Esophagus muscularis mucosa (tissue), 4 donors: ENCODE results near the gene ITGB8. TPM values are rescaled to one million over a fixed set of nuclear protein-coding genes. Genes with fewer than 3 reads are reported as not detected.

Experiments
- DNase-seq: peaks from one replicate; pipeline ENCODE4 v3.0.0-alpha.2; 2017; ENCODE audit errors: extremely low spot score
- H3K27ac ChIP-seq, 4 donors: fragments of 200-600 bp; sonication (generic); replicated peaks in 1 of 4; 1 replicate in 3 of 4; 2 replicates in 1 of 4; pipeline ENCODE4 v1.5.1; 2016 to 2019; ENCODE audit warnings: mild to moderate bottlenecking in 1 of 4
- H3K27me3 ChIP-seq, 4 donors: fragments of 200-600 bp; sonication (generic); one replicate each; pipeline versions ENCODE4 v1.5.1 to v1.6.0; 2016 to 2019
- H3K36me3 ChIP-seq, 4 donors: fragments of 200-600 bp; sonication (generic); one replicate each; pipeline ENCODE4 v1.5.1; 2016 to 2019
- H3K4me1 ChIP-seq, 4 donors: fragments of 200-600 bp; sonication (generic); one replicate each; pipeline ENCODE4 v1.5.1; 2016 to 2019
- H3K4me3 ChIP-seq, 4 donors: fragments of 200-600 bp; sonication (generic); 1 replicate in 2 of 4; 2 replicates in 2 of 4; pipeline ENCODE4 v1.5.1; 2016 to 2019; ENCODE audit warnings: mild to moderate bottlenecking in 4 of 4, moderate library complexity in 1 of 4
- H3K9me3 ChIP-seq, 4 donors: fragments of 200-600 bp; sonication (generic); 1 replicate in 3 of 4; 2 replicates in 1 of 4; pipeline ENCODE4 v1.5.1; 2016 to 2019
- EP300 ChIP-seq: sonication (generic); formaldehyde crosslinking; IDR thresholded peaks from one replicate; pipeline ENCODE4 v1.6.1; 2017; ENCODE audit warnings: antibody characterized with exemption
- POLR2A ChIP-seq: fragments of 450-650 bp; IDR thresholded peaks from one replicate; pipeline ENCODE4 v1.6.1; 2017; ENCODE audit warnings: antibody characterized with exemption, moderate library complexity, mild to moderate bottlenecking, low read depth
- POLR2AphosphoS5 ChIP-seq, 2 donors: sonication (generic); formaldehyde crosslinking; IDR thresholded peaks; one replicate each; pipeline ENCODE4 v1.6.1; 2017; ENCODE audit warnings: antibody characterized with exemption in 2 of 2
- WGBS: methylation state at CpG from one replicate; pipeline ENCODE4 v1.1.5; 2018; 5-methylcytosine and 5-hydroxymethylcytosine counted together
- intact Hi-C: fragments of 100-400 bp; cut with DNase I; formaldehyde crosslinking; loops from one replicate; pipeline ENCODE4 v1.15.1; 2023
- total RNA-seq, 4 donors: library from RNA; depleted of rRNA; stranded (reverse); fragments of >200 nt; gene quantifications; one replicate each; pipeline versions ENCODE4 v1.1.0 to v1.2.1, GENCODE V29; 2016
- TF ChIP-seq, protein P1 (sequence below), 3 experiments: fragments of 200-600 bp in 2 of 3; fragments of 450-650 bp in 1 of 3; sonication (generic) in 2 of 3; IDR thresholded peaks; one replicate each; pipeline ENCODE4 v1.5.1; 2017 to 2019; ENCODE audit warnings: antibody characterized with exemption in 3 of 3, mild to moderate bottlenecking in 2 of 3, moderate library complexity in 1 of 3

The ITGB8 gene
- total RNA-seq, 4 donors from 2014 or later = 19.5 to 30.4 (median 21.5) TPM

GRCh38 chr7:20435305-20435704 is 104.6 kb downstream of the ITGB8 start:
- H3K27ac ChIP-seq = no peak overlapping the region
- WGBS = 67% methylated on average over 3 of the region's 3 CpGs
- intact Hi-C loops = no loop called here
- no peak for DNase-seq
- no peaks in the 10 kb centered on the region for H3K27me3 ChIP-seq
- H3K9me3 ChIP-seq = no peaks in the 10 kb centered on the region
- TF ChIP-seq POLR2AphosphoS5 (IDR thresholded peaks at IDR 0.05) (peak in 1 of 2 donors; percentile 38), EP300 (no peak)
- H3K36me3 ChIP-seq = no peaks in the 10 kb centered on the region
- no peak overlapping the region for H3K4me3 ChIP-seq
- peaks cover 0 to 9% (median 4%) of the 10 kb centered on the region in 4 donors for H3K4me1 ChIP-seq

GRCh38 chr7:20438248-20438647 is 107.5 kb downstream of the ITGB8 start:
- no peak for DNase-seq

DNA sequence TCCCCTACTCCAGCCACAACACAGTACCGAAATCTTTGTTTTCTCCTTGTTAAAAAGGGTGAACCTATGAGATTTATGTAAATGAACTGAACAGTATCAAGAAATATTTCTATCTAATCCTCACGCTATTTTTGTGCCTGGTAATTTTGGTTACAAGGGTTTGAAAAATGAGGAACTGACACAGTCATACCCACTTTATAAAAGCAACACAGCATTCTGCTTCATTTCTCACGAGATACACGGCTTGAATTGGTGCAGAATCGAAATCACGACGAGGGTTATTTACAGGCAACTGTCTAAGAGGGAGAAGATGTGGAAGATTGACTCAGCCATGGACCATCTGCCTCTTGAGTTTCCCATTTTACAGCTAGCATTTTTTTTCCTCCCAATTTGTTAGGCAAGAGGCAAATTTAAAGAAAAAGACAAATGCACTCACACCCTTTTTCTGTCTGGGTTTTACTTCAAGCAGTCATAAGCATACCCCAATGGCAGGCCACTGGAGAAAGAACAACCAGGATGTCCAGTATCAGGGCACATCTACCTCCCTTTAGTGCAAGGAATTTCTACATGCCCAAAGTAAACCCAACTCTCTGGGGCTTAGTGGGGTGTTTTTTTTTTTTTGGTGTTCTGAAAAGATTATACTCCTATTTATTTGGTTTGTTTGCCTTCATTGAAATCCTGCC is 108.1 kb downstream of the ITGB8 start:
- DNase-seq = no peak
- H3K4me1 ChIP-seq = peaks cover 0 to 14% (median 7%) of the 10 kb centered on the region in 4 donors
- no peaks in the 10 kb centered on the region for H3K36me3 ChIP-seq
- no peak overlapping the region for H3K4me3 ChIP-seq
- WGBS = 75% methylated on average over 7 of the region's 7 CpGs
- no peaks in the 10 kb centered on the region for H3K27me3 ChIP-seq
- H3K9me3 ChIP-seq = no peaks in the 10 kb centered on the region
- H3K27ac ChIP-seq = no peak overlapping the region
- TF ChIP-seq, protein P1, sequence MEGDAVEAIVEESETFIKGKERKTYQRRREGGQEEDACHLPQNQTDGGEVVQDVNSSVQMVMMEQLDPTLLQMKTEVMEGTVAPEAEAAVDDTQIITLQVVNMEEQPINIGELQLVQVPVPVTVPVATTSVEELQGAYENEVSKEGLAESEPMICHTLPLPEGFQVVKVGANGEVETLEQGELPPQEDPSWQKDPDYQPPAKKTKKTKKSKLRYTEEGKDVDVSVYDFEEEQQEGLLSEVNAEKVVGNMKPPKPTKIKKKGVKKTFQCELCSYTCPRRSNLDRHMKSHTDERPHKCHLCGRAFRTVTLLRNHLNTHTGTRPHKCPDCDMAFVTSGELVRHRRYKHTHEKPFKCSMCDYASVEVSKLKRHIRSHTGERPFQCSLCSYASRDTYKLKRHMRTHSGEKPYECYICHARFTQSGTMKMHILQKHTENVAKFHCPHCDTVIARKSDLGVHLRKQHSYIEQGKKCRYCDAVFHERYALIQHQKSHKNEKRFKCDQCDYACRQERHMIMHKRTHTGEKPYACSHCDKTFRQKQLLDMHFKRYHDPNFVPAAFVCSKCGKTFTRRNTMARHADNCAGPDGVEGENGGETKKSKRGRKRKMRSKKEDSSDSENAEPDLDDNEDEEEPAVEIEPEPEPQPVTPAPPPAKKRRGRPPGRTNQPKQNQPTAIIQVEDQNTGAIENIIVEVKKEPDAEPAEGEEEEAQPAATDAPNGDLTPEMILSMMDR (IDR thresholded peaks at IDR 0.05) = no peak
- TF ChIP-seq POLR2A = no peak
- intact Hi-C loops = no loop called here

More at GRCh38 chr7:20438248-20438647, 107.5 kb downstream of the ITGB8 start:
- peaks cover 0 to 9% (median 5%) of the 10 kb centered on the region in 4 donors for H3K4me1 ChIP-seq
- H3K27ac ChIP-seq = no peak overlapping the region
- TF ChIP-seq, protein P1 (IDR thresholded peaks at IDR 0.05) = no peak
- TF ChIP-seq EP300 = no peak
- H3K27me3 ChIP-seq = no peaks in the 10 kb centered on the region
- no peaks in the 10 kb centered on the region for H3K9me3 ChIP-seq
- intact Hi-C loops = no loop called here
- no peak overlapping the region for H3K4me3 ChIP-seq
- H3K36me3 ChIP-seq = no peaks in the 10 kb centered on the region

- Histone ChIP-seq H3K27me3 (no peaks in the 10 kb centered on the region), H3K9me3 (peaks cover 0 to 2% (median under 1%) of the 10 kb centered on the region in 4 donors), H3K27ac (no peak overlapping the region), H3K36me3 (no peaks in the 10 kb centered on the region), H3K4me3 (no peak overlapping the region), H3K4me1 (peaks cover 0 to 20% (median 10%) of the 10 kb centered on the region in 4 donors)
- DNase-seq = no peak
- WGBS = 90% methylated on average over 8 of the region's 10 CpGs
- intact Hi-C loops = no loop called here
- TF ChIP-seq, protein P1 (IDR thresholded peaks at IDR 0.05) = no peak
- no peak for TF ChIP-seq EP300
- TF ChIP-seq POLR2AphosphoS5 (IDR thresholded peaks at IDR 0.05) = no peak
Observed at GRCh38 chr7:20439416-20440185, 108.9 kb downstream of the ITGB8 start.

DNA sequence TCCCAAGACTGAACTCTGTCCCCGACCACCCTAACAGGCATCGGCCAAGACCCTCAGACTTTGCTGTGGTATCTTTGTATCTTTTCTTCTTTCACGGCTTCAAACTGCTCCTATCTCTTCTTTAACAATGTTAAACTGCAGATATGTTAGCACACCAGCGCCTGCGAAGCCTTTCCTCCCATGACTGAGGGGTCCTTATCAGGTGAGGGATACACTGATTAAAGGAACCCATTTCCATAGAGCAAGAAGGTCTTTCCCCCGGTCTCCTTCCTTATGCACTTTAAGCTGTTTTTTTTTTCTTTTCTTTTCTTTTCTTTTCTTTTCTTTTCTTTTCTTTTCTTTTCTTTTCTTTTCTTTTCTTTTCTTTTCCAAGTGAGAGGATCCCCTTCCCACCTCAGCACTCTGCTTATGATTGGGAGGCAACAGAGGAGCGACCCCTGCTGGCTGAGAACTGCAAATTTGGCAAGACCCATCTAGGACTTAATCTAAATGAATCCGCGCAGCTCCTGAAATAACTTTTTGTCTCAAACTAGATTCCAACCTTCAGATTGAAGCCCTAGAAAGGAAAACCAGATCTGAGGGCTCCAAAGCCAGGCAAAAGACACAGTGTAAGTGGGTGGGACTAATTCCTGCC is 109.9 kb downstream of the ITGB8 start:
- no peak overlapping the region for H3K27ac ChIP-seq
- intact Hi-C loops = no loop called here
- TF ChIP-seq POLR2A = no peak
- TF ChIP-seq POLR2AphosphoS5 (IDR thresholded peaks at IDR 0.05) = no peak
- TF ChIP-seq, protein P1 (IDR thresholded peaks at IDR 0.05) = peak in 2 of 3 experiments; percentile 37 to 39
- no peak for TF ChIP-seq EP300
- no peak overlapping the region for H3K4me3 ChIP-seq
- no peaks in the 10 kb centered on the region for H3K27me3 ChIP-seq
- no peaks in the 10 kb centered on the region for H3K36me3 ChIP-seq
- no peak for DNase-seq
- WGBS = 89% methylated on average over 9 of the region's 9 CpGs
- H3K9me3 ChIP-seq = peaks cover 0 to 10% (median 2%) of the 10 kb centered on the region in 4 donors
- H3K4me1 ChIP-seq = peaks cover 0 to 14% (median 7%) of the 10 kb centered on the region in 4 donors
